ENCODE data around the gene SLC39A11.

GRCh38 chr17:73042225-73042624 lies 50.3 kb downstream of the SLC39A11 start:
- TF ChIP-seq POLR2A (IDR thresholded peaks at IDR 0.05) = no peak
- TF ChIP-seq CTCF (IDR thresholded peaks at IDR 0.05) = no peak

Measured in thyroid gland (tissue), 4 donors.